HFF-Myc (cell line): ENCODE measurements around the gene SCARF2.

Experiments used
- DNase-seq: peaks from one replicate; pipeline ENCODE4 v3.0.0-alpha.2; 2011; ENCODE audit warnings: low read depth; ENCODE audit errors: extremely low read depth
- H3K4me3 ChIP-seq: replicated peaks from 2 replicates; pipeline ENCODE4 v1.5.1; 2011; ENCODE audit warnings: low read depth, mild to moderate bottlenecking, control low read depth, low read length
- CTCF ChIP-seq: IDR thresholded peaks from 2 replicates; pipeline ENCODE4 v1.5.1; 2012; ENCODE audit warnings: mild to moderate bottlenecking, low read depth, low read length, control low read depth; ENCODE audit errors: missing control alignments

SCARF2 gene

GRCh38 chr22:20465759-20466077, 28.1 kb upstream of the SCARF2 start:
- DNase-seq, result no peak
- no peak for TF ChIP-seq CTCF
- H3K4me3 ChIP-seq, result no peak overlapping the region

- H3K4me3 ChIP-seq, result no peak overlapping the region
- DNase-seq, result no peak
- no peak for TF ChIP-seq CTCF
Observed at GRCh38 chr22:20464912-20465758, 27.5 kb upstream of the SCARF2 start.

- DNase-seq, result no peak
- no peak overlapping the region for H3K4me3 ChIP-seq
- no peak for TF ChIP-seq CTCF
Observed at GRCh38 chr22:20464096-20464614, 26.5 kb upstream of the SCARF2 start.

GRCh38 chr22:20463324-20464095, 25.9 kb upstream of the SCARF2 start:
- no peak for TF ChIP-seq CTCF
- H3K4me3 ChIP-seq, result no peak overlapping the region
- no peak for DNase-seq

GRCh38 chr22:20459862-20460261, 22.2 kb upstream of the SCARF2 start:
- no peak for TF ChIP-seq CTCF
- no peak overlapping the region for H3K4me3 ChIP-seq
- no peak for DNase-seq

GRCh38 chr22:20459152-20459542, 21.5 kb upstream of the SCARF2 start:
- H3K4me3 ChIP-seq, result no peak overlapping the region
- no peak for TF ChIP-seq CTCF
- no peak for DNase-seq
